Heart left ventricle (tissue), 13 donors: ENCODE measurements around the gene TAS2R1.

Source experiments
- CTCF ChIP-seq, 12 donors: fragments of 200-600 bp; sonication (generic) in 4 of 12; IDR thresholded peaks; one replicate each; pipeline versions ENCODE4 v1.5.0 to v1.8.0; 2018 to 2022; ENCODE audit warnings: antibody characterized with exemption in 12 of 12, mild to moderate bottlenecking in 5 of 12
- POLR2A ChIP-seq, 2 donors: fragments of 450-650 bp; IDR thresholded peaks; one replicate each; pipeline ENCODE4 v1.6.1; 2017; ENCODE audit warnings: antibody characterized with exemption in 2 of 2, mild to moderate bottlenecking in 2 of 2, moderate library complexity in 2 of 2
- donor health status: ischemic (EF 13 %, LVEDD 7.1; RV severe dilation, severe dysfunction).
- donor health status: DM: no; HTN: yes; CAD: no.
- donor health status: DM: no; HTN: no; CAD: no.
- donor health status: ischemic (EF 25% LVEDD 6.9; RV normal size, moderate dysfunction).
- donor health status: ischemic (EF 25% LVEDD 5.7; RV mildly dilated, moderate dysfunction).
- donor health status: ischemic (EF 35%, LVEDD 5.7; RV mildly dilated, moderate dysfunction).
- donor health status: nonischemic (EF 11% LVEDD 7.7; RV severe dilation, severe dysfunction).
- donor health status: DM: yes; HTN: yes; CAD: no.
- donor health status: PGD.
- donor health status: ischemic (EF 29% LVEDD 5.4; RV normal size, mild dysfunction).
- donor health status: nonischemic (EF 23%, LVEDD 6.1; RV moderate dilation, normal function).

GRCh38 chr5:9587135-9587534, 43.0 kb downstream of the TAS2R1 start:
- TF ChIP-seq CTCF (IDR thresholded peaks at IDR 0.05) (no peak), POLR2A (IDR thresholded peaks at IDR 0.05) (no peak)
